Measurements from ENCODE around the gene EXPH5. TPM values are rescaled to one million over a fixed set of nuclear protein-coding genes. Genes with fewer than 3 reads are reported as not detected.

The EXPH5 gene
- total RNA-seq, 3 donors from 2014 or later (not counting 1 experiment from before 2014, with no cell fraction given), result 1.5 to 5.4 (median 2.6) TPM

DNA sequence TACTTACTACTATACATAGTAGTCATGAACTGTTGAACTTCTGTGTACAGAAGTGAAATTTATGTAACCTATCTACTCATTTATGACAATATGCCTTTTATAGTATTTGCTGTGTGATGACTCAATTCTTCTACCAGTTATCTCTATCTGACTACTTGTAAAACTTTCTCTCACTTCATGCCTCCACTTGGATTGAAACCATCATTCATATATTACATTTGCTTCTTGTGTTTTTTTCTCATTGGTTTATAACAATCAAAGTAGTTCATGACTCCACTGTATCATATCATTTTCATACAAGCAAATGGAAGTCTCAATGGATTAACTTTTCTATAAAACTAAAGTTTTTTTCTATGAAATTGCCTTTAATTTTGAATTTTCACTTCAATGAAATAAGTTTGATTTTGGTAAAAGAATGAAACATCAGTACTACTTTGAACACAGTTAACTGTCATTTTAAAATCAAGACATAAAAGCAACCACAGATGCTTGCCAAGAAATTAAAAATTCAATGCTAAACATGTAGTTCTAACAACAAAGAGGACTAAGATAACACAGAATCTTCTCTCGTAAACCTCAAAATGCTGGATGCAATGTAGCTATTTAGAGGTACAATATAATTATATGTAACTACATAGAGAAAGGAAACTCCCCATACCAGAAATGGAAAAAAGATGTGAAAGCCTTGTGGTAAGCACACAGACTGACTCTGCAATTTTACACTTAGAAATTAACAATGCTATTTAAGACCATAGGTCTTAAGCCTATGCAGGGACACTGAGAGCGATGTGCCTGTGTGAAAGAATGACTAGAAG is 27.6 kb upstream of the EXPH5 start:
- Histone ChIP-seq H3K36me3 (ENCODE audit: control insufficient read depth, insufficient read depth, low read length) (no peaks in the 10 kb centered on the region), H3K4me3 (ENCODE audit: low read length) (no peak overlapping the region), H3K9me3 (ENCODE audit: control insufficient read depth, insufficient read depth, low read length) (no peaks in the 10 kb centered on the region), H3K27ac (ENCODE audit: low read length) (no peak overlapping the region), H3K27me3 (ENCODE audit: control insufficient read depth, insufficient read depth, low read length) (peaks cover 2% of the 10 kb centered on the region), H3K4me1 (ENCODE audit: control insufficient read depth, insufficient read depth, low read length) (no peaks in the 10 kb centered on the region)
- Mint-ChIP-seq H3K36me3 (no peaks in the 10 kb centered on the region), H3K9me3 (no peaks in the 10 kb centered on the region), H3K27me3 (ENCODE audit: low read depth in 2 of 2) (peaks cover 25 to 38% of the 10 kb centered on the region in 2 donors), H3K4me1 (peaks cover 0 to 6% of the 10 kb centered on the region in 2 donors), H3K4me3 (no peak overlapping the region), H3K27ac (no peak overlapping the region)
- TF ChIP-seq, protein P1, sequence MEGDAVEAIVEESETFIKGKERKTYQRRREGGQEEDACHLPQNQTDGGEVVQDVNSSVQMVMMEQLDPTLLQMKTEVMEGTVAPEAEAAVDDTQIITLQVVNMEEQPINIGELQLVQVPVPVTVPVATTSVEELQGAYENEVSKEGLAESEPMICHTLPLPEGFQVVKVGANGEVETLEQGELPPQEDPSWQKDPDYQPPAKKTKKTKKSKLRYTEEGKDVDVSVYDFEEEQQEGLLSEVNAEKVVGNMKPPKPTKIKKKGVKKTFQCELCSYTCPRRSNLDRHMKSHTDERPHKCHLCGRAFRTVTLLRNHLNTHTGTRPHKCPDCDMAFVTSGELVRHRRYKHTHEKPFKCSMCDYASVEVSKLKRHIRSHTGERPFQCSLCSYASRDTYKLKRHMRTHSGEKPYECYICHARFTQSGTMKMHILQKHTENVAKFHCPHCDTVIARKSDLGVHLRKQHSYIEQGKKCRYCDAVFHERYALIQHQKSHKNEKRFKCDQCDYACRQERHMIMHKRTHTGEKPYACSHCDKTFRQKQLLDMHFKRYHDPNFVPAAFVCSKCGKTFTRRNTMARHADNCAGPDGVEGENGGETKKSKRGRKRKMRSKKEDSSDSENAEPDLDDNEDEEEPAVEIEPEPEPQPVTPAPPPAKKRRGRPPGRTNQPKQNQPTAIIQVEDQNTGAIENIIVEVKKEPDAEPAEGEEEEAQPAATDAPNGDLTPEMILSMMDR (IDR thresholded peaks at IDR 0.05), result no peak
- DNase-seq (no peak), ATAC-seq (peak in 1 of 3 donors; percentile 24)
- intact Hi-C loops (cut with micrococcal nuclease), result no loop called here
- WGBS (ENCODE audit: insufficient coverage), result 60% methylated on average over 1 of the region's 2 CpGs

DNA sequence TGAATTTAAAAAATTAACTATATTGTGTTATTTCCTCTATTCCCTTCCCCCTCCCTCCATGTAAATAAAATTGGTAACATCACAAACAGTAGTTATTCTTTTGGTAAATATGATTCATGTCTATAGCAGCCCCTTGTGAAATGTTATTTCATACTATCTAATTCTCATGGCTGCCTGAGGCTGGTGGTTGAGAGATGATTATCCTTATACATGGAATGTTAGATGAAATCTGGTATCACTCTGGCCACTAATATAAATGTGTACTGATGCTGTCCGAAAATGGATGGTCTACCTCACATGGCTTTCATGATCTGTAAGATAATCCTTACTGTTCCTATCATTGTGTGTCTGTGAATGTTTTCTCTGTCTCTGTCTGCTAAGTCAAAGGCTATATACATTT is 25.0 kb upstream of the EXPH5 start:
- DNase-seq (no peak), ATAC-seq (no peak)
- WGBS (ENCODE audit: insufficient coverage), result 100% methylated on average over 1 of the region's 1 CpG
- H3K4me3 Mint-ChIP-seq, result no peak overlapping the region
- H3K4me1 Mint-ChIP-seq, result no peaks in the 10 kb centered on the region
- no peaks in the 10 kb centered on the region for H3K9me3 ChIP-seq (ENCODE audit: control insufficient read depth, insufficient read depth, low read length)
- H3K36me3 ChIP-seq (ENCODE audit: control insufficient read depth, insufficient read depth, low read length), result no peaks in the 10 kb centered on the region
- no peaks in the 10 kb centered on the region for H3K9me3 Mint-ChIP-seq
- no peak overlapping the region for H3K27ac Mint-ChIP-seq
- H3K4me3 ChIP-seq (ENCODE audit: low read length), result no peak overlapping the region
- H3K4me1 ChIP-seq (ENCODE audit: control insufficient read depth, insufficient read depth, low read length), result no peaks in the 10 kb centered on the region
- no peaks in the 10 kb centered on the region for H3K27me3 ChIP-seq (ENCODE audit: control insufficient read depth, insufficient read depth, low read length)
- H3K27me3 Mint-ChIP-seq (ENCODE audit: low read depth in 2 of 2), result peaks cover 14 to 24% of the 10 kb centered on the region in 2 donors
- H3K27ac ChIP-seq (ENCODE audit: low read length), result no peak overlapping the region
- intact Hi-C loops (cut with micrococcal nuclease), result no loop called here
- TF ChIP-seq, protein P1 (IDR thresholded peaks at IDR 0.05), result no peak
- H3K36me3 Mint-ChIP-seq, result no peaks in the 10 kb centered on the region

DNA sequence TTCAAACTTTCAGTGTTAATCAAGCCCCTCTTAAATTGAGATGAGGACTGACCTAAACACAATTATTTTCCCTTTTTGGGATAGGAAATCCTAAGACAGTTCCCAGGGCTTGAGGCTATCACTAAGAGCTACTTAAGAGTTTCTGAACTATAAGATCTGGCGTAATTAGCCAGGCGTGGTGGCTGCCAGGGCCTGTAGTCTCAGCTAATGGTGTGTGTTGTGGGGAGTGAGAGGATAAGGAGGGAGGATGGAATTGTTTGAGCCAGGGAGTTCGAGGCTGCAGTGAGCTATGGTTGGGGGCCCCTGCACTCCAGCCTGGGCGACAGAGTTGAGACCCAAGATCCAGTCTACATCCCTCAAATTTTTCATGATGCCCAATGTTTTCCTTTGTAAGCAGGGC is 23.5 kb upstream of the EXPH5 start:
- ATAC-seq (no peak), DNase-seq (no peak)
- 80% methylated on average over 4 of the region's 4 CpGs for WGBS (ENCODE audit: insufficient coverage)
- peaks cover 14 to 24% of the 10 kb centered on the region in 2 donors for H3K27me3 Mint-ChIP-seq (ENCODE audit: low read depth in 2 of 2)
- intact Hi-C loops (cut with micrococcal nuclease), result no loop called here
- no peak overlapping the region for H3K4me3 Mint-ChIP-seq
- no peaks in the 10 kb centered on the region for H3K36me3 ChIP-seq (ENCODE audit: control insufficient read depth, insufficient read depth, low read length)
- TF ChIP-seq, protein P1 (IDR thresholded peaks at IDR 0.05), result no peak
- H3K9me3 ChIP-seq (ENCODE audit: control insufficient read depth, insufficient read depth, low read length), result no peaks in the 10 kb centered on the region
- H3K4me1 ChIP-seq (ENCODE audit: control insufficient read depth, insufficient read depth, low read length), result no peaks in the 10 kb centered on the region
- no peak overlapping the region for H3K27ac ChIP-seq (ENCODE audit: low read length)
- no peak overlapping the region for H3K4me3 ChIP-seq (ENCODE audit: low read length)
- no peaks in the 10 kb centered on the region for H3K9me3 Mint-ChIP-seq
- H3K4me1 Mint-ChIP-seq, result no peaks in the 10 kb centered on the region
- no peaks in the 10 kb centered on the region for H3K36me3 Mint-ChIP-seq
- H3K27me3 ChIP-seq (ENCODE audit: control insufficient read depth, insufficient read depth, low read length), result no peaks in the 10 kb centered on the region
- H3K27ac Mint-ChIP-seq, result no peak overlapping the region

Measured in natural killer cell (primary cell).